SK-N-SH (cell line): Measurements from ENCODE around the gene DPP4. TPM values are rescaled to one million over a fixed set of nuclear protein-coding genes. Genes with fewer than 3 reads are reported as not detected.
A peak's percentile ranks its signal among the peaks of the same experiment; 100 is the strongest.

Source experiments
- CTCF ChIA-PET: fragments of 300-600, 350-600 bp; formaldehyde crosslinking; extraction: SDS; loops from one replicate; lab custom pipeline; 2021; lab: Yijun Ruan, JAX
- POLR2A ChIA-PET: fragments of 350-600 bp; sonication (Branson Sonifier 250); formaldehyde crosslinking; extraction: SDS; loops from one replicate; lab custom pipeline; 2020; ENCODE audit warnings: antibody characterized with exemption, inconsistent platforms; lab: Yijun Ruan, JAX
- DNase-seq: peaks from one replicate; pipeline ENCODE4 v3.0.0; 2012
- H2AFZ ChIP-seq: fragments of 200-600 bp; sonication (generic); 2 replicates; pipeline ENCODE4 v1.8.1; 2016; ENCODE audit warnings: antibody characterized with exemption, mild to moderate bottlenecking, low read depth
- H3F3A ChIP-seq: fragments of 200-600 bp; sonication (generic); replicated peaks from 2 replicates; pipeline ENCODE3; 2016; ENCODE audit warnings: antibody characterized with exemption, mild to moderate bottlenecking; ENCODE audit not compliant: insufficient read depth
- H3K27ac ChIP-seq, 2 experiments: fragments of 200-500 bp in 1 of 2; fragments of 200-600 bp in 1 of 2; sonication (Bioruptor generic) in 1 of 2; sonication (generic), shearing (Covaris generic) in 1 of 2; 2 replicates each; pipeline versions ENCODE4 v1.5.1 to v1.6.1; 2014 to 2016; ENCODE audit warnings: low read depth in 2 of 2, inconsistent platforms in 1 of 2, low read length in 1 of 2, mild to moderate bottlenecking in 1 of 2, mixed read lengths in 1 of 2
- H3K27me3 ChIP-seq: fragments of 200-600 bp; sonication (generic), shearing (Covaris generic); 2 replicates; pipeline ENCODE4 v1.6.1; 2016; ENCODE audit warnings: mixed run types; ENCODE audit not compliant: insufficient read depth
- H3K36me3 ChIP-seq, 2 experiments: fragments of 200-500 bp in 1 of 2; fragments of 200-600 bp in 1 of 2; sonication (Bioruptor generic) in 1 of 2; sonication (generic) in 1 of 2; replicated peaks in 1 of 2; 2 replicates each; pipeline versions ENCODE3 to v1.5.1; 2014 to 2016; ENCODE audit warnings: low read length in 1 of 2, mild to moderate bottlenecking in 1 of 2; ENCODE audit not compliant: insufficient read depth in 2 of 2, control insufficient read depth in 1 of 2
- H3K4me1 ChIP-seq, 2 experiments: fragments of 200-500 bp in 1 of 2; fragments of 200-600 bp in 1 of 2; sonication (Bioruptor generic) in 1 of 2; sonication (generic), shearing (Covaris generic) in 1 of 2; 2 replicates each; pipeline versions ENCODE4 v1.5.1 to v1.6.1; 2014 to 2016; ENCODE audit warnings: low read depth in 1 of 2, low read length in 1 of 2, mixed run types in 1 of 2; ENCODE audit not compliant: insufficient read depth in 2 of 2, control insufficient read depth in 1 of 2
- H3K4me2 ChIP-seq: fragments of 200-600 bp; sonication (generic), shearing (Covaris generic); 2 replicates; pipeline ENCODE4 v1.6.1; 2017; ENCODE audit warnings: mixed run types
- H3K4me3 ChIP-seq, 2 experiments: fragments of 200-500 bp in 1 of 2; fragments of 200-600 bp in 1 of 2; sonication (Bioruptor generic) in 1 of 2; sonication (generic), shearing (Covaris generic) in 1 of 2; 2 replicates each; pipeline versions ENCODE4 v1.5.1 to v1.8.1; 2014 to 2016; ENCODE audit warnings: low read depth in 2 of 2, inconsistent platforms in 1 of 2, low read length in 1 of 2, mild to moderate bottlenecking in 1 of 2, mixed read lengths in 1 of 2, moderate library complexity in 1 of 2
- H3K79me2 ChIP-seq: fragments of 200-600 bp; sonication (generic); 2 replicates; pipeline ENCODE4 v1.8.1; 2017; ENCODE audit warnings: mild to moderate bottlenecking; ENCODE audit not compliant: insufficient read depth
- H3K9ac ChIP-seq: fragments of 200-600 bp; sonication (generic); 2 replicates; pipeline ENCODE4 v1.6.1; 2017; ENCODE audit warnings: mixed run types
- H3K9me2 ChIP-seq: fragments of 200-600 bp; sonication (generic); 2 replicates; pipeline ENCODE4 v1.6.1; 2017; ENCODE audit warnings: mixed run types
- H3K9me3 ChIP-seq: fragments of 200-600 bp; sonication (generic); 2 replicates; pipeline ENCODE4 v1.6.1; 2017; ENCODE audit warnings: mixed run types, mild to moderate bottlenecking, moderate library complexity
- H4K20me1 ChIP-seq: fragments of 200-600 bp; sonication (generic); 2 replicates; pipeline ENCODE4 v1.6.1; 2017; ENCODE audit warnings: mild to moderate bottlenecking, mixed run types; ENCODE audit not compliant: insufficient read depth
- CHD2 ChIP-seq: fragments of 150-350 bp; IDR thresholded peaks from 2 replicates; pipeline ENCODE4 v1.6.1; 2018; ENCODE audit warnings: low read length; ENCODE audit not compliant: partially characterized antibody
- CTCF ChIP-seq: fragments of 200-600 bp; sonication (generic); IDR thresholded peaks from 2 replicates; pipeline ENCODE4 v1.6.1; 2017; ENCODE audit warnings: antibody characterized with exemption, mild to moderate bottlenecking, moderate library complexity
- EP300 ChIP-seq, 2 experiments: IDR thresholded peaks; 2 replicates each; pipeline versions ENCODE4 v1.4.0 to v1.6.1; 2012; ENCODE audit warnings: borderline replicate concordance in 1 of 2, low read depth in 1 of 2, low read length in 1 of 2
- FOSL2 ChIP-seq: IDR thresholded peaks from 2 replicates; pipeline ENCODE4 v1.4.0; 2012; ENCODE audit warnings: low read depth, mild to moderate bottlenecking, moderate library complexity, borderline replicate concordance
- GABPA ChIP-seq: IDR thresholded peaks from 2 replicates; pipeline ENCODE4 v1.4.0; 2012; ENCODE audit warnings: low read depth, mild to moderate bottlenecking
- IRF3 ChIP-seq: fragments of 150-350 bp; IDR thresholded peaks from 2 replicates; pipeline ENCODE4 v1.6.1; 2016; ENCODE audit warnings: mild to moderate bottlenecking, low read depth, low read length
- JUND ChIP-seq: IDR thresholded peaks from 2 replicates; pipeline ENCODE4 v1.4.0; 2012
- MAX ChIP-seq: IDR thresholded peaks from 2 replicates; pipeline ENCODE4 v1.4.0; 2012; ENCODE audit warnings: low read depth
- MXI1 ChIP-seq: IDR thresholded peaks from 2 replicates; pipeline ENCODE4 v1.6.1; 2012; ENCODE audit warnings: mild to moderate bottlenecking, low read depth, low read length, improper control_type of control experiment
- NFIC ChIP-seq: IDR thresholded peaks from 2 replicates; pipeline ENCODE4 v1.4.0; 2012; ENCODE audit warnings: borderline replicate concordance
- PBX3 ChIP-seq: IDR thresholded peaks from 2 replicates; pipeline ENCODE4; 2012
- RAD21 ChIP-seq: IDR thresholded peaks from 2 replicates; pipeline ENCODE4 v1.6.1; 2012; ENCODE audit warnings: mild to moderate bottlenecking, low read length
- RCOR1 ChIP-seq: fragments of 150-350 bp; IDR thresholded peaks from 2 replicates; pipeline ENCODE4 v1.6.1; 2017; ENCODE audit warnings: antibody characterized with exemption, low read length
- RFX5 ChIP-seq: IDR thresholded peaks from 2 replicates; pipeline ENCODE4 v1.6.1; 2012; ENCODE audit warnings: mild to moderate bottlenecking, improper control_type of control experiment, low read length
- SIN3A ChIP-seq: IDR thresholded peaks from 2 replicates; pipeline ENCODE4 v1.6.1; 2012; ENCODE audit warnings: low read depth, mild to moderate bottlenecking, low read length, moderate library complexity, borderline replicate concordance
- SMC3 ChIP-seq: IDR thresholded peaks from 2 replicates; pipeline ENCODE4 v1.6.1; 2012; ENCODE audit warnings: low read depth, low read length, improper control_type of control experiment
- TCF12 ChIP-seq: IDR thresholded peaks from 2 replicates; pipeline ENCODE4 v1.4.0; 2012
- USF2 ChIP-seq: fragments of 150-350 bp; IDR thresholded peaks from 2 replicates; pipeline ENCODE4 v1.6.1; 2017; ENCODE audit warnings: antibody characterized with exemption, low read length, low read depth, borderline replicate concordance
- WGBS: methylation state at CpG from one replicate; pipeline ENCODE4 v1.1.6; 2017; ENCODE audit warnings: low lambda C conversion rate; 5-methylcytosine and 5-hydroxymethylcytosine counted together
- polyA plus RNA-seq, 3 experiments: library from polyadenylated mRNA; depleted of rRNA; stranded (reverse); fragments of >200 nt; gene quantifications; 2 replicates each; pipeline ENCODE4 v1.2.3, GENCODE V29; 2012

DPP4 gene
- polyA plus RNA-seq, 1 of the 3 experiments (the other 2 are of a cell fraction): 5.0 TPM

GRCh38 chr2:162025121-162025911 lies 48.7 kb downstream of the DPP4 start:
- Histone ChIP-seq H4K20me1 (no peaks in the 10 kb centered on the region), H3K4me3 (no peak overlapping the region), H2AFZ (no peak overlapping the region), H3K36me3 (no peaks in the 10 kb centered on the region), H3K79me2 (no peaks in the 10 kb centered on the region), H3K9me3 (no peaks in the 10 kb centered on the region), H3K27ac (no peak overlapping the region), H3K4me2 (0 out of 2 replicates have a peak overlapping the region, but pooled peaks have one; percentile 34), H3K4me1 (peaks cover 2 to 5% of the 10 kb centered on the region in 2 experiments; a peak in 3 of 4 replicates), H3K9ac (no peak overlapping the region), H3K9me2 (no peaks in the 10 kb centered on the region), H3F3A (peaks cover 11% of the 10 kb centered on the region), H3K27me3 (no peaks in the 10 kb centered on the region)
- peak; percentile 51; the same call in 1 of the 2 replicates for TF ChIP-seq PBX3
- TF ChIP-seq EP300 (IDR thresholded peaks at IDR 0.05; ENCODE audit: borderline replicate concordance in 1 of 2, low read depth in 1 of 2, low read length in 1 of 2): peak in 1 of 2 experiments; percentile 39; a peak in 1 of 4 replicates
- TF ChIP-seq TCF12: peak; percentile 34; the same call in 1 of the 2 replicates
- TF ChIP-seq RAD21: no peak
- peak; percentile 54 for TF ChIP-seq NFIC
- TF ChIP-seq MAX: no peak
- DNase-seq: no peak
- 57% methylated on average over 6 of the region's 6 CpGs for WGBS
- ChIA-PET POLR2A (interaction anchor here (0.5 kb wide), 1 partner anchor 9 kb away, joined by 3 read pairs; no protein-coding TSS in a partner anchor), CTCF (interaction anchor here (0.8 kb wide), 1 partner anchor 10 kb away, joined by 3 read pairs; no protein-coding TSS in a partner anchor)

- Histone ChIP-seq H3F3A (no peaks in the 10 kb centered on the region), H3K27me3 (no peaks in the 10 kb centered on the region), H3K9me3 (no peaks in the 10 kb centered on the region), H2AFZ (no peak overlapping the region), H3K4me2 (no peak overlapping the region), H3K9ac (no peak overlapping the region), H3K9me2 (no peaks in the 10 kb centered on the region), H3K79me2 (no peaks in the 10 kb centered on the region), H3K4me1 (no peaks in the 10 kb centered on the region; a peak in 2 of 4 replicates), H3K36me3 (no peaks in the 10 kb centered on the region), H3K4me3 (no peak overlapping the region), H4K20me1 (no peaks in the 10 kb centered on the region), H3K27ac (no peak overlapping the region)
- 39% methylated on average over 3 of the region's 3 CpGs for WGBS
- no peak for DNase-seq
- ChIA-PET POLR2A (no interaction called here), CTCF (interaction anchor here (0.9 to 1.1 kb wide), 2 partner anchors 15 to 18 kb away, joined by 3 to 4 read pairs; no protein-coding TSS in a partner anchor)
- no peak for TF ChIP-seq SMC3
- 0 out of 2 replicates have a peak, but pooled peaks have one; percentile 18 for TF ChIP-seq JUND
- TF ChIP-seq GABPA: no peak
- no peak for TF ChIP-seq SIN3A
- no peak for TF ChIP-seq CTCF
- TF ChIP-seq MXI1: no peak
- TF ChIP-seq IRF3: no peak
- peak; percentile 30; the same call in 1 of the 2 replicates for TF ChIP-seq FOSL2
- TF ChIP-seq RFX5: no peak
- TF ChIP-seq EP300 (IDR thresholded peaks at IDR 0.05; ENCODE audit: borderline replicate concordance in 1 of 2, low read depth in 1 of 2, low read length in 1 of 2): no peak
- TF ChIP-seq RCOR1: no peak
- TF ChIP-seq PBX3: no peak
- no peak for TF ChIP-seq TCF12
- TF ChIP-seq USF2: no peak
- no peak for TF ChIP-seq CHD2
Measured at GRCh38 chr2:162022290-162022945, 51.6 kb downstream of the DPP4 start.
